NCI-H524 (cell line): Measurements from ENCODE around the gene APOL5.
"Not testable (repeated sequence)": the region's sequence is repeated elsewhere in the genome, so short reads cannot be mapped to it uniquely, and the experiment has no call there.

ENCODE experiments used
- DNase-seq, 2 experiments: peaks; one replicate each; lab custom pipeline; 2025; lab: John Stamatoyannopoulos, UW

The APOL5 gene

GRCh38 chr22:35711336-35711735 lies 6.3 kb upstream of the APOL5 start:
- no peak for DNase-seq

GRCh38 chr22:35712672-35713071 lies 5.0 kb upstream of the APOL5 start:
- peak in 1 of 2 experiments; percentile 13 for DNase-seq

- DNase-seq, result no peak
These were observed 1.7 kb downstream of the APOL5 start for GRCh38 chr22:35719212-35719875.

- DNase-seq, result no peak
These were observed 4.3 kb downstream of the APOL5 start for GRCh38 chr22:35721960-35722359.

GRCh38 chr22:35725521-35725920 lies 7.8 kb downstream of the APOL5 start:
- no peak for DNase-seq

- DNase-seq, result no peak
These were observed 8.7 kb downstream of the APOL5 start for GRCh38 chr22:35726398-35726797.

- DNase-seq, result no peak
These were observed 9.3 kb downstream of the APOL5 start for GRCh38 chr22:35726933-35727332.

- DNase-seq, result no peak
These were observed 9.8 kb downstream of the APOL5 start for GRCh38 chr22:35727436-35727835.

- DNase-seq, result peak; percentile 46 to 85
These were observed 11.1 kb downstream of the APOL5 start for GRCh38 chr22:35728639-35729308.

- DNase-seq, result no peak
These were observed 11.6 kb downstream of the APOL5 start for GRCh38 chr22:35729309-35729698.

GRCh38 chr22:35731321-35731720 lies 13.6 kb downstream of the APOL5 start:
- no peak for DNase-seq

- DNase-seq, result no peak
These were observed 14.4 kb downstream of the APOL5 start for GRCh38 chr22:35732116-35732515.

GRCh38 chr22:35733036-35733435 lies 15.4 kb downstream of the APOL5 start:
- no peak for DNase-seq

- no peak for DNase-seq
These were observed 16.3 kb downstream of the APOL5 start for GRCh38 chr22:35733791-35734516.

- no peak for DNase-seq
These were observed 16.8 kb downstream of the APOL5 start for GRCh38 chr22:35734517-35734827.

- DNase-seq, result no peak
These were observed 17.9 kb downstream of the APOL5 start for GRCh38 chr22:35735542-35735941.

- no peak for DNase-seq
These were observed 18.5 kb downstream of the APOL5 start for GRCh38 chr22:35736166-35736565.

GRCh38 chr22:35736701-35737100 lies 19.0 kb downstream of the APOL5 start:
- no peak for DNase-seq

GRCh38 chr22:35737886-35738285 lies 20.2 kb downstream of the APOL5 start:
- DNase-seq, result not testable (repeated sequence)

GRCh38 chr22:35739076-35739930 lies 21.6 kb downstream of the APOL5 start:
- DNase-seq, result peak in 1 of 2 experiments; percentile 10

- no peak for DNase-seq
These were observed 22.3 kb downstream of the APOL5 start for GRCh38 chr22:35739931-35740380.

GRCh38 chr22:35740616-35741015 lies 22.9 kb downstream of the APOL5 start:
- DNase-seq, result no peak
